OCI-LY7 (cell line): ENCODE data around the gene ME1.

Experiments
- EZH2phosphoT487 ChIP-seq: fragments of 200-600 bp; sonication (generic); IDR thresholded peaks from 2 replicates; pipeline ENCODE4 v1.6.1; 2018; ENCODE audit warnings: low read depth, borderline replicate concordance, mild to moderate bottlenecking, mixed run types, antibody characterized with exemption, low read length, moderate library complexity, mixed read lengths
- TF ChIP-seq, protein P1 (sequence below): fragments of 200-600 bp; sonication (generic); conservative IDR thresholded peaks from 2 replicates; pipeline ENCODE4 v1.5.1; 2014; ENCODE audit warnings: mild to moderate bottlenecking, antibody characterized with exemption, low read length, moderate library complexity, mixed read lengths

- TF ChIP-seq, protein P1, sequence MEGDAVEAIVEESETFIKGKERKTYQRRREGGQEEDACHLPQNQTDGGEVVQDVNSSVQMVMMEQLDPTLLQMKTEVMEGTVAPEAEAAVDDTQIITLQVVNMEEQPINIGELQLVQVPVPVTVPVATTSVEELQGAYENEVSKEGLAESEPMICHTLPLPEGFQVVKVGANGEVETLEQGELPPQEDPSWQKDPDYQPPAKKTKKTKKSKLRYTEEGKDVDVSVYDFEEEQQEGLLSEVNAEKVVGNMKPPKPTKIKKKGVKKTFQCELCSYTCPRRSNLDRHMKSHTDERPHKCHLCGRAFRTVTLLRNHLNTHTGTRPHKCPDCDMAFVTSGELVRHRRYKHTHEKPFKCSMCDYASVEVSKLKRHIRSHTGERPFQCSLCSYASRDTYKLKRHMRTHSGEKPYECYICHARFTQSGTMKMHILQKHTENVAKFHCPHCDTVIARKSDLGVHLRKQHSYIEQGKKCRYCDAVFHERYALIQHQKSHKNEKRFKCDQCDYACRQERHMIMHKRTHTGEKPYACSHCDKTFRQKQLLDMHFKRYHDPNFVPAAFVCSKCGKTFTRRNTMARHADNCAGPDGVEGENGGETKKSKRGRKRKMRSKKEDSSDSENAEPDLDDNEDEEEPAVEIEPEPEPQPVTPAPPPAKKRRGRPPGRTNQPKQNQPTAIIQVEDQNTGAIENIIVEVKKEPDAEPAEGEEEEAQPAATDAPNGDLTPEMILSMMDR: no peak
- no peak for TF ChIP-seq EZH2phosphoT487
Observed at GRCh38 chr6:83359638-83360037, 71.2 kb downstream of the ME1 start.
